Smooth muscle cell (in vitro differentiated cells): Measurements from ENCODE around the gene FAM219A. TPM values are rescaled to one million over a fixed set of nuclear protein-coding genes. Genes with fewer than 3 reads are reported as not detected.

ENCODE experiments used
- DNase-seq: peaks from one replicate; lab custom pipeline; 2025; ENCODE audit not compliant: unreplicated experiment; lab: John Stamatoyannopoulos, UW
- H2AFZ ChIP-seq: fragments of 200-600 bp; sonication (generic); 2 replicates; pipeline ENCODE4 v1.6.0; 2016; ENCODE audit warnings: antibody characterized with exemption, low read depth, mild to moderate bottlenecking
- H3F3A ChIP-seq: fragments of 200-600 bp; sonication (generic); 2 replicates; pipeline ENCODE4 v1.6.0; 2017; ENCODE audit warnings: antibody characterized with exemption, low read depth
- H3K27ac ChIP-seq: fragments of 200-600 bp; sonication (generic); 2 replicates; pipeline ENCODE4 v1.5.1; 2016; ENCODE audit warnings: low read depth, mild to moderate bottlenecking
- H3K27me3 ChIP-seq: fragments of 200-600 bp; sonication (generic); 2 replicates; pipeline ENCODE4 v1.6.1; 2016; ENCODE audit warnings: low read depth, mild to moderate bottlenecking
- H3K36me3 ChIP-seq: fragments of 200-600 bp; sonication (generic); 2 replicates; pipeline ENCODE4 v1.5.1; 2016; ENCODE audit warnings: low read depth
- H3K4me1 ChIP-seq: fragments of 200-600 bp; sonication (generic); 2 replicates; pipeline ENCODE4 v1.5.1; 2016; ENCODE audit warnings: low read depth
- H3K4me2 ChIP-seq: fragments of 200-600 bp; sonication (generic); 2 replicates; pipeline ENCODE4 v1.6.0; 2016; ENCODE audit warnings: mild to moderate bottlenecking
- H3K4me3 ChIP-seq: fragments of 200-600 bp; sonication (generic); 2 replicates; pipeline ENCODE4 v1.5.1; 2016; ENCODE audit warnings: mild to moderate bottlenecking
- H3K79me2 ChIP-seq: fragments of 200-600 bp; sonication (generic); 2 replicates; pipeline ENCODE4 v1.6.0; 2016; ENCODE audit warnings: low read depth, mild to moderate bottlenecking
- H3K9ac ChIP-seq: fragments of 200-600 bp; sonication (generic); 2 replicates; pipeline ENCODE4 v1.6.0; 2016; ENCODE audit warnings: low read depth
- H3K9me3 ChIP-seq: fragments of 200-600 bp; sonication (generic); replicated peaks from 2 replicates; pipeline ENCODE4 v1.5.1; 2016; ENCODE audit warnings: low read depth
- H4K20me1 ChIP-seq: fragments of 200-600 bp; sonication (generic); 2 replicates; pipeline ENCODE4 v1.6.0; 2016; ENCODE audit warnings: low read depth
- CTCF ChIP-seq: fragments of 200-600 bp; sonication (generic); IDR thresholded peaks from 2 replicates; pipeline ENCODE4 v1.5.1; 2017; ENCODE audit warnings: borderline replicate concordance, mild to moderate bottlenecking, antibody characterized with exemption; ENCODE audit not compliant: insufficient read depth, poor library complexity, severe bottlenecking
- WGBS: methylation state at CpG from one replicate; pipeline ENCODE4 v1.1.7; 2016; ENCODE audit warnings: low lambda C conversion rate; 5-methylcytosine and 5-hydroxymethylcytosine counted together
- polyA plus RNA-seq: library from polyadenylated mRNA; unstranded; fragments of >200 nt; fragmentation: Nextera tagmentation; extraction: Ambion mirVana; gene quantifications from 2 replicates; pipeline ENCODE4 v1.2.1, GENCODE V29; 2016
- total RNA-seq: library from RNA; depleted of rRNA; stranded (reverse); fragments of >200 nt; gene quantifications from 2 replicates; pipeline ENCODE4 v1.2.3, GENCODE V29; 2014

Gene FAM219A
- total and polyA plus RNA-seq, 2 experiments from 2014 or later: 13.3 to 29.5 TPM

- DNase-seq: no peak
- no peaks in the 10 kb centered on the region for H3K27me3 ChIP-seq
- no peak overlapping the region for H3K4me3 ChIP-seq
- no peaks in the 10 kb centered on the region for H3K4me1 ChIP-seq
- H3F3A ChIP-seq: no peaks in the 10 kb centered on the region
- no peaks in the 10 kb centered on the region for H3K79me2 ChIP-seq
- no peak overlapping the region for H2AFZ ChIP-seq
- WGBS: 98% methylated on average over 2 of the region's 2 CpGs
- no peak overlapping the region for H3K4me2 ChIP-seq
- no peaks in the 10 kb centered on the region for H3K36me3 ChIP-seq
- TF ChIP-seq CTCF: no peak
- H3K9me3 ChIP-seq: no peaks in the 10 kb centered on the region
- peaks cover 100% of the 10 kb centered on the region for H4K20me1 ChIP-seq
- no peak overlapping the region for H3K27ac ChIP-seq
- H3K9ac ChIP-seq: no peak overlapping the region
Observed at GRCh38 chr9:34409154-34409553, 49.2 kb downstream of the FAM219A start.

GRCh38 chr9:34408173-34408572 lies 50.2 kb downstream of the FAM219A start:
- Histone ChIP-seq H3K4me2 (no peak overlapping the region), H3K27me3 (no peaks in the 10 kb centered on the region), H3K36me3 (no peaks in the 10 kb centered on the region), H2AFZ (no peak overlapping the region), H3K27ac (no peak overlapping the region), H3K4me3 (no peak overlapping the region), H3K79me2 (no peaks in the 10 kb centered on the region), H3K9ac (no peak overlapping the region), H4K20me1 (peaks cover 100% of the 10 kb centered on the region), H3K4me1 (no peaks in the 10 kb centered on the region), H3F3A (no peaks in the 10 kb centered on the region), H3K9me3 (no peaks in the 10 kb centered on the region)
- DNase-seq: no peak
- 100% methylated on average over 1 of the region's 1 CpG for WGBS
- no peak for TF ChIP-seq CTCF

- Histone ChIP-seq H3K27ac (no peak overlapping the region), H3K4me3 (no peak overlapping the region), H3K9me3 (no peaks in the 10 kb centered on the region), H3F3A (no peaks in the 10 kb centered on the region), H4K20me1 (peaks cover 91% of the 10 kb centered on the region), H3K9ac (no peak overlapping the region), H3K4me2 (no peak overlapping the region), H3K27me3 (no peaks in the 10 kb centered on the region), H3K4me1 (no peaks in the 10 kb centered on the region), H3K36me3 (no peaks in the 10 kb centered on the region), H3K79me2 (no peaks in the 10 kb centered on the region), H2AFZ (no peak overlapping the region)
- DNase-seq: no peak
- WGBS: 100% methylated on average over 1 of the region's 1 CpG
- TF ChIP-seq CTCF: no peak
Observed at GRCh38 chr9:34406219-34406618, 52.2 kb downstream of the FAM219A start.

GRCh38 chr9:34405719-34406118 lies 52.7 kb downstream of the FAM219A start:
- Histone ChIP-seq H3K4me2 (no peak overlapping the region), H4K20me1 (peaks cover 86% of the 10 kb centered on the region), H3K4me3 (no peak overlapping the region), H3K27ac (no peak overlapping the region), H3K9me3 (no peaks in the 10 kb centered on the region), H3F3A (no peaks in the 10 kb centered on the region), H3K79me2 (no peaks in the 10 kb centered on the region), H2AFZ (no peak overlapping the region), H3K27me3 (no peaks in the 10 kb centered on the region), H3K4me1 (no peaks in the 10 kb centered on the region), H3K9ac (no peak overlapping the region), H3K36me3 (no peaks in the 10 kb centered on the region)
- WGBS: 81% methylated on average over 7 of the region's 7 CpGs
- TF ChIP-seq CTCF: no peak
- DNase-seq: no peak
